Mammary epithelial cell (primary cell): Measurements from ENCODE around the gene BCO1.

Experiments used
- CTCF ChIP-seq, 2 donors: IDR thresholded peaks in 1 of 2; conservative IDR thresholded peaks in 1 of 2; 2 replicates each; pipeline ENCODE4 v1.5.1; 2011 to 2012; ENCODE audit warnings: inconsistent platforms in 2 of 2, low read length in 2 of 2, mild to moderate bottlenecking in 2 of 2, control low read depth in 1 of 2, low read depth in 1 of 2; ENCODE audit not compliant: insufficient read depth in 1 of 2; ENCODE audit errors: extremely low read depth in 1 of 2
- EZH2 ChIP-seq: IDR thresholded peaks from 2 replicates; pipeline ENCODE4 v1.6.1; 2012; ENCODE audit warnings: low read length, inconsistent platforms, borderline replicate concordance

- no peak for TF ChIP-seq CTCF (conservative IDR thresholded peaks at IDR 0.05 in 1 of 2, IDR thresholded peaks at IDR 0.05 in 1 of 2; ENCODE audit: extremely low read depth in 1 of 2, insufficient read depth in 1 of 2, low read depth in 1 of 2, low read length in 2 of 2)
- no peak for TF ChIP-seq EZH2
Measured at GRCh38 chr16:81237282-81237681, 1.2 kb upstream of the BCO1 start.
